ENCODE measurements around the gene RHOB.

The RHOB gene

DNA sequence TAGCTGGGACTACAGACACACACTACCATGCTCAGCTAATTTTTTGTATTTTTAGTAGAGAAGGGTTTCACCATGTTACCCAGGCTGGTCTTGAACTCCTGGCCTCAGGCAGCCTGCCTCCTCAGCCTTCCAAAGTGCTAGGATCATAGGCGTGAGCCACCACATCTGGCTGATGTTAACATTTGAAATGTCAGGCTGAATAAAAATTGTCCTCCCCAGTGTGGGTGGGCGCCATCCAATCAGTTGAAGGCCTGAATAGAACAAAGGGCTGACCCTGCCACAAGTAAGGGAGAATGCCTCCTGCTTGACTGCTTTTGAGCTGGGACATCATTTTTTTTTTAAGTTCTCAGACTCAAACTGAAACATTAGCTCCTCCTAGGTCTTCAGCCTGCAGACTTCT lies 21.0 kb upstream of the RHOB start:
- TF ChIP-seq CTCF (IDR thresholded peaks at IDR 0.05; ENCODE audit: borderline replicate concordance, control extremely low read depth, extremely low read depth, insufficient read depth, missing control alignments) = no peak
- no peak for DNase-seq (ENCODE audit: low spot score)
- in situ Hi-C loops (cut with MboI; ENCODE audit: low sequenced_read_pairs, unreplicated experiment) = no loop called here

DNA sequence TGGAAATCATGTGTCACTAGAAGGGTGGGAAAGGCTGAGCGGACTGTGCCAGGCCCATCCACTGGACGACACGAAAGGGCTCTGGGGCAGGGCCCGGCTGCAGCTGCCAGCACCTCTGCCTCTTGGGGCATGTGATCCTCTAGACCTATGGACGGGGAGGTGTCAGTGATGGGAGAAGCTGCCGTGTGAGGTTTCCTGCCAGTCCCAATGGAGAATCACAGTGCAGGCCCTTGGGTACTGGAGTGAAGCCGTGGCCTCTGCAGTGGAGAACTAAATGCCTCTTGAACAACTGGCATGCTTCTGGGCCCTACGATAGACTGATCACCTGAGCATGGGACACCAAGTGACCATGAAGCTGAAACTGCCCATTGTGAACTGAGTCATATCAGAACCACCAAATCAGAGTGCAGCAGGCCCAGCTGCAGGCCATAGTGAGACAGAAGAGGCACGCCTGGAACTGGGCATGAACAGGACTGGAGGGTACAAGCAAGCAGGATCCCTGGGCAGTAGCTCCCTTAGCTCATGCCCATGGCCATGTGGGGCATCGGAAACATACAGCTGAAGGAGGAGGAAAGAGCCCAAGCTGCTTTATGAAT lies 18.8 kb upstream of the RHOB start:
- DNase-seq (ENCODE audit: low spot score) = no peak
- in situ Hi-C loops (cut with MboI; ENCODE audit: low sequenced_read_pairs, unreplicated experiment) = no loop called here
- TF ChIP-seq CTCF (IDR thresholded peaks at IDR 0.05; ENCODE audit: borderline replicate concordance, control extremely low read depth, extremely low read depth, insufficient read depth, missing control alignments) = no peak

DNA sequence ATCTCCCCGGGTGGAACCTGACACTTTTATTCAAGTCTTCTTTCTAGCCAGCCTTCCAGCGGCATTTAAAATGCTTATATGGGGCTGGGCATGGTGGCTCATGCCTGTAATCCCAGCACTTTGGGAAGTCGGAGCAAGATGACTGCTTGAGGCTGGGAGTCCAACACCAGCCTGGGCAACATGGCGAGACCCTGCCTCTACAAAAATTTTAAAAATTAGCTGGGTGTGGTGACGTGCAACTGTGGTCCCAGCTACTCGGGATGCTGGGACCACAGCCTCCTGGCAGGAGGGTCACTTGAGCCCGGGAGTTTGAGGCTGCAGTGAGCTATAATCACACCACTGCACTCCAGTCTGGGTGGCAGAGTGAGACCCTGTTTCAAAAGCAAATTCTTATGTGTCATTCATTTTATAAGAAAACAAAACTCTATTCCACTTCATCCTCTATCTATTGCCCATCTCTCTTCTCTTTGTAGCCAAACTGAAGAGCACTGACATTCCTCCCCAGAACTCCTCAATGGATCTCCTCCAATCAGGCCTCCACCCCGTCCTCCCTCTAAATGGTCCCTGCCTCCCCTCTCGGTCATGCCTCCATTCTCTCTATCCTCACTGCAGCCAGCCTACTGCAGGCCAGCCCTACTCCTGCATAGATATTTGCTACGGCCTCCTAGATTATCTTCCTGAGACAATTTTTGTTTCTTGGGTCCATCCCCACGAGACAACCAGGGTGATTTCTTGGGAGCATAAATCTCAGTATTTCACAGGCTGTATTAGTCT lies 18.0 kb upstream of the RHOB start:
- no peak for DNase-seq (ENCODE audit: low spot score)
- TF ChIP-seq CTCF (IDR thresholded peaks at IDR 0.05; ENCODE audit: borderline replicate concordance, control extremely low read depth, extremely low read depth, insufficient read depth, missing control alignments) = no peak
- in situ Hi-C loops (cut with MboI; ENCODE audit: low sequenced_read_pairs, unreplicated experiment) = no loop called here

DNA sequence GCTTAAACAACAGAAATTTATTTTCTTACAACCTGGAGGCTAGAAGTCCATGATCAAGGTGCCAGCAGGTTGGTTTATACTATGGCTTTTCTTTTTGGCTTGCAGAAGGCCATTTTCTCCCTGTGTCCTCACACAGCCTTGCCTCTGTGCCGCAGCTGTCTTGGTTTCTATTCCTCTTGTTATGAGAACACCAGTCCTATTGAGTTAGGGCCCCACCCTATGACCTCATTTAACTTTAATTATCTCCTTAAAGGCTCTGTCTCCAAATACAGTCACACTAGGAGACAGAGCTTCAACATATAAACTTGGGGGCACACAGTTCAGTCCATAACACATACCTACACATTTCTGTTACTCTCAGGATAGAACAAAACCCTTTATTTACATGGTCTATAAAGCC lies 17.3 kb upstream of the RHOB start:
- in situ Hi-C loops (cut with MboI; ENCODE audit: low sequenced_read_pairs, unreplicated experiment) = no loop called here
- TF ChIP-seq CTCF (IDR thresholded peaks at IDR 0.05; ENCODE audit: borderline replicate concordance, control extremely low read depth, extremely low read depth, insufficient read depth, missing control alignments) = no peak
- DNase-seq (ENCODE audit: low spot score) = peak; percentile 56

- no peak for TF ChIP-seq CTCF (IDR thresholded peaks at IDR 0.05; ENCODE audit: borderline replicate concordance, control extremely low read depth, extremely low read depth, insufficient read depth, missing control alignments)
- no peak for DNase-seq (ENCODE audit: low spot score)
- in situ Hi-C loops (cut with MboI; ENCODE audit: low sequenced_read_pairs, unreplicated experiment) = no loop called here
Measured at GRCh38 chr2:20430035-20430434, 16.8 kb upstream of the RHOB start.

GRCh38 chr2:20430461-20431300 lies 16.2 kb upstream of the RHOB start:
- no peak for TF ChIP-seq CTCF (IDR thresholded peaks at IDR 0.05; ENCODE audit: borderline replicate concordance, control extremely low read depth, extremely low read depth, insufficient read depth, missing control alignments)
- peak; percentile 47 for DNase-seq (ENCODE audit: low spot score)
- in situ Hi-C loops (cut with MboI; ENCODE audit: low sequenced_read_pairs, unreplicated experiment) = no loop called here
